K562 (cell line): ENCODE results near the gene KRTAP6-2. TPM values are rescaled to one million over a fixed set of nuclear protein-coding genes. Genes with fewer than 3 reads are reported as not detected.

Experiments used
- MYC ChIP-seq, 2 experiments: fragments of 250-450 bp in 1 of 2; sonication (Bioruptor Pico) in 1 of 2; IDR thresholded peaks; 2 replicates each; pipeline versions ENCODE4 v1.5.1 to v1.6.1; 2012 to 2021; ENCODE audit warnings: low read depth in 2 of 2, borderline replicate concordance in 1 of 2, improper control_type of control experiment in 1 of 2, low read length in 1 of 2, mild to moderate bottlenecking in 1 of 2, moderate library complexity in 1 of 2
- RBM14 ChIP-seq: fragments of 200-400 bp; formaldehyde crosslinking; IDR thresholded peaks from 2 replicates; pipeline ENCODE4 v1.6.1; 2018; ENCODE audit warnings: low read depth, mild to moderate bottlenecking, low read length, moderate library complexity, borderline replicate concordance; ENCODE audit not compliant: insufficient read depth
- TOE1 ChIP-seq, 2 experiments: fragments of 450-650 bp in 1 of 2; sonication (generic) in 1 of 2; formaldehyde crosslinking in 1 of 2; IDR thresholded peaks; 2 replicates each; pipeline versions ENCODE4 v1.7.1 to v1.8.0; 2016 to 2022; ENCODE audit warnings: borderline replicate concordance in 2 of 2, mild to moderate bottlenecking in 2 of 2, antibody characterized with exemption in 1 of 2, inconsistent platforms in 1 of 2, low read depth in 1 of 2, missing genetic modification reagents in 1 of 2, moderate library complexity in 1 of 2
- ZNF121 ChIP-seq: sonication (generic); formaldehyde crosslinking; conservative IDR thresholded peaks from 2 replicates; pipeline ENCODE4 v1.8.0; 2022; ENCODE audit warnings: missing genetic modification reagents
- polyA plus RNA-seq, 8 experiments: library from polyadenylated mRNA; depleted of rRNA in 4 of 8; stranded (reverse) in 5 of 8; unstranded in 3 of 8; fragments of >200 nt; fragmentation: Nextera tagmentation in 2 of 8; fragmentation: Illumina TruSeq in 1 of 8; extraction: Ambion mirVana in 2 of 8; extraction: Trizol in 1 of 8; gene quantifications; 2 replicates each; pipeline versions ENCODE4 v1.2.1 to v1.2.3, GENCODE V29; 2011 to 2014; ENCODE audit warnings: inconsistent platforms in 1 of 8, missing spikeins in 1 of 8
- total RNA-seq, 7 experiments: library from RNA; depleted of rRNA in 6 of 7; stranded (reverse); fragments of >200 nt in 6 of 7; fragmentation: Illumina TruSeq in 2 of 7; extraction: Trizol in 2 of 7; gene quantifications; 2 replicates each; pipeline versions ENCODE4 v1.2.1 to v1.2.3, GENCODE V29; 2011 to 2021; ENCODE audit warnings: low replicate concordance in 1 of 7
- TF ChIP-seq, protein P1 (sequence below), 2 experiments: fragments of 450-650 bp in 1 of 2; sonication (generic) in 1 of 2; formaldehyde crosslinking in 1 of 2; IDR thresholded peaks; 2 replicates each; pipeline versions ENCODE4 v1.7.1 to v1.9.0; 2016 to 2022; ENCODE audit warnings: inconsistent platforms in 1 of 2, mild to moderate bottlenecking in 1 of 2, missing genetic modification reagents in 1 of 2
- TF ChIP-seq, protein P2 (sequence below): IDR thresholded peaks from 2 replicates; pipeline ENCODE4 v1.6.1; 2014; ENCODE audit warnings: antibody characterized with exemption

Gene KRTAP6-2
- total and polyA plus RNA-seq, 9 of the 15 experiments (the other 6 are each of a cell fraction or from before 2014, with no cell fraction given) = not detected

DNA sequence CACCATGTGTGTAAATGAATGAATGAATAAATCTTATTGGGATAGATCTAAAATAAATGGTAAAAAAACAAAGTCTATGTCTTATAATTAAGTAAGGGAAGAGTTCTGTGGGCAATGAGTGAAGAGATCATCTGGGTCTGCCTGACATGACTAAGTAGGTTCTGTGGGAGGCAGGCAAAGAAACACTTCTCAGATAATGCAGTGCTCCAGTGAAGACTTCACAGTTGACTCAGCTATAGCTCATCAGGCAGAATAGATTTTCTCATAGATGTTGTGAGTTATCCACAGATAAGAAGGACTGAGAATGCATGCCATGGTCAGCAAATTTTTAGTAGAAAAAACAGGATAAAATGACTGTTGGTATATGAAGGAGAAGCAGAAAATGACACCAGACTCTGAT, 20.9 kb downstream of the KRTAP6-2 start (continued):
- TF ChIP-seq, protein P1, sequence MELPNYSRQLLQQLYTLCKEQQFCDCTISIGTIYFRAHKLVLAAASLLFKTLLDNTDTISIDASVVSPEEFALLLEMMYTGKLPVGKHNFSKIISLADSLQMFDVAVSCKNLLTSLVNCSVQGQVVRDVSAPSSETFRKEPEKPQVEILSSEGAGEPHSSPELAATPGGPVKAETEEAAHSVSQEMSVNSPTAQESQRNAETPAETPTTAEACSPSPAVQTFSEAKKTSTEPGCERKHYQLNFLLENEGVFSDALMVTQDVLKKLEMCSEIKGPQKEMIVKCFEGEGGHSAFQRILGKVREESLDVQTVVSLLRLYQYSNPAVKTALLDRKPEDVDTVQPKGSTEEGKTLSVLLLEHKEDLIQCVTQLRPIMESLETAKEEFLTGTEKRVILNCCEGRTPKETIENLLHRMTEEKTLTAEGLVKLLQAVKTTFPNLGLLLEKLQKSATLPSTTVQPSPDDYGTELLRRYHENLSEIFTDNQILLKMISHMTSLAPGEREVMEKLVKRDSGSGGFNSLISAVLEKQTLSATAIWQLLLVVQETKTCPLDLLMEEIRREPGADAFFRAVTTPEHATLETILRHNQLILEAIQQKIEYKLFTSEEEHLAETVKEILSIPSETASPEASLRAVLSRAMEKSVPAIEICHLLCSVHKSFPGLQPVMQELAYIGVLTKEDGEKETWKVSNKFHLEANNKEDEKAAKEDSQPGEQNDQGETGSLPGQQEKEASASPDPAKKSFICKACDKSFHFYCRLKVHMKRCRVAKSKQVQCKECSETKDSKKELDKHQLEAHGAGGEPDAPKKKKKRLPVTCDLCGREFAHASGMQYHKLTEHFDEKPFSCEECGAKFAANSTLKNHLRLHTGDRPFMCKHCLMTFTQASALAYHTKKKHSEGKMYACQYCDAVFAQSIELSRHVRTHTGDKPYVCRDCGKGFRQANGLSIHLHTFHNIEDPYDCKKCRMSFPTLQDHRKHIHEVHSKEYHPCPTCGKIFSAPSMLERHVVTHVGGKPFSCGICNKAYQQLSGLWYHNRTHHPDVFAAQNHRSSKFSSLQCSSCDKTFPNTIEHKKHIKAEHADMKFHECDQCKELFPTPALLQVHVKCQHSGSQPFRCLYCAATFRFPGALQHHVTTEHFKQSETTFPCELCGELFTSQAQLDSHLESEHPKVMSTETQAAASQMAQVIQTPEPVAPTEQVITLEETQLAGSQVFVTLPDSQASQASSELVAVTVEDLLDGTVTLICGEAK (IDR thresholded peaks at IDR 0.05) = no peak
- TF ChIP-seq, protein P1 (CRISPR knock-in tag; IDR thresholded peaks at IDR 0.05) = no peak
- TF ChIP-seq TOE1 (IDR thresholded peaks at IDR 0.05; ENCODE audit: borderline replicate concordance) (no peak), TOE1 (CRISPR knock-in tag; IDR thresholded peaks at IDR 0.05; ENCODE audit: borderline replicate concordance, low read depth) (no peak), MYC (IDR thresholded peaks at IDR 0.05; ENCODE audit: low read depth, low read length) (no peak), MYC (CRISPR knock-in tag; IDR thresholded peaks at IDR 0.05; ENCODE audit: borderline replicate concordance, low read depth) (no peak), RBM14 (no peak), ZNF121 (CRISPR knock-in tag) (no peak)
- TF ChIP-seq, protein P2, sequence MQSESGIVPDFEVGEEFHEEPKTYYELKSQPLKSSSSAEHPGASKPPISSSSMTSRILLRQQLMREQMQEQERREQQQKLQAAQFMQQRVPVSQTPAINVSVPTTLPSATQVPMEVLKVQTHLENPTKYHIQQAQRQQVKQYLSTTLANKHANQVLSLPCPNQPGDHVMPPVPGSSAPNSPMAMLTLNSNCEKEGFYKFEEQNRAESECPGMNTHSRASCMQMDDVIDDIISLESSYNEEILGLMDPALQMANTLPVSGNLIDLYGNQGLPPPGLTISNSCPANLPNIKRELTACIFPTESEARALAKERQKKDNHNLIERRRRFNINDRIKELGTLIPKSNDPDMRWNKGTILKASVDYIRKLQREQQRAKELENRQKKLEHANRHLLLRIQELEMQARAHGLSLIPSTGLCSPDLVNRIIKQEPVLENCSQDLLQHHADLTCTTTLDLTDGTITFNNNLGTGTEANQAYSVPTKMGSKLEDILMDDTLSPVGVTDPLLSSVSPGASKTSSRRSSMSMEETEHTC = no peak
